Neural cell (in vitro differentiated cells): ENCODE data around the gene MGAT5.

Experiments
- MXI1 ChIP-seq: fragments of 450-650 bp; conservative IDR thresholded peaks from 2 replicates; pipeline ENCODE4 v1.6.1; 2014; ENCODE audit warnings: antibody characterized with exemption, mild to moderate bottlenecking; ENCODE audit not compliant: poor library complexity, severe bottlenecking
- POLR2AphosphoS5 ChIP-seq: IDR thresholded peaks from 2 replicates; pipeline ENCODE4 v1.6.1; 2012
- TF ChIP-seq, protein P1 (sequence below): fragments of 450-650 bp; IDR thresholded peaks from 2 replicates; pipeline ENCODE4 v1.5.1; 2014; ENCODE audit warnings: antibody characterized with exemption, mild to moderate bottlenecking, moderate library complexity; ENCODE audit not compliant: poor library complexity, severe bottlenecking

GRCh38 chr2:134225173-134225572 lies 28.7 kb upstream of the MGAT5 start:
- TF ChIP-seq MXI1 (no peak), POLR2AphosphoS5 (no peak)
- TF ChIP-seq, protein P1, sequence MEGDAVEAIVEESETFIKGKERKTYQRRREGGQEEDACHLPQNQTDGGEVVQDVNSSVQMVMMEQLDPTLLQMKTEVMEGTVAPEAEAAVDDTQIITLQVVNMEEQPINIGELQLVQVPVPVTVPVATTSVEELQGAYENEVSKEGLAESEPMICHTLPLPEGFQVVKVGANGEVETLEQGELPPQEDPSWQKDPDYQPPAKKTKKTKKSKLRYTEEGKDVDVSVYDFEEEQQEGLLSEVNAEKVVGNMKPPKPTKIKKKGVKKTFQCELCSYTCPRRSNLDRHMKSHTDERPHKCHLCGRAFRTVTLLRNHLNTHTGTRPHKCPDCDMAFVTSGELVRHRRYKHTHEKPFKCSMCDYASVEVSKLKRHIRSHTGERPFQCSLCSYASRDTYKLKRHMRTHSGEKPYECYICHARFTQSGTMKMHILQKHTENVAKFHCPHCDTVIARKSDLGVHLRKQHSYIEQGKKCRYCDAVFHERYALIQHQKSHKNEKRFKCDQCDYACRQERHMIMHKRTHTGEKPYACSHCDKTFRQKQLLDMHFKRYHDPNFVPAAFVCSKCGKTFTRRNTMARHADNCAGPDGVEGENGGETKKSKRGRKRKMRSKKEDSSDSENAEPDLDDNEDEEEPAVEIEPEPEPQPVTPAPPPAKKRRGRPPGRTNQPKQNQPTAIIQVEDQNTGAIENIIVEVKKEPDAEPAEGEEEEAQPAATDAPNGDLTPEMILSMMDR: no peak
